Stomach smooth muscle (tissue), 2 donors: ENCODE results near the gene RARRES1.

ENCODE experiments used
- H3K27ac ChIP-seq: one replicate; pipeline ENCODE4 v1.7.0; 2013; ENCODE audit warnings: mild to moderate bottlenecking, low read length, inconsistent platforms
- H3K27me3 ChIP-seq, 2 donors: one replicate each; pipeline ENCODE4 v1.7.0; 2013; ENCODE audit warnings: low read length in 2 of 2; ENCODE audit not compliant: insufficient read depth in 2 of 2, control insufficient read depth in 1 of 2
- H3K36me3 ChIP-seq, 2 donors: one replicate each; pipeline ENCODE4 v1.7.0; 2013; ENCODE audit warnings: low read length in 2 of 2; ENCODE audit not compliant: control insufficient read depth in 2 of 2, insufficient read depth in 2 of 2
- H3K4me1 ChIP-seq: one replicate; pipeline ENCODE4 v1.7.0; 2013; ENCODE audit warnings: low read length; ENCODE audit not compliant: control insufficient read depth, insufficient read depth
- H3K4me3 ChIP-seq, 2 donors: one replicate each; pipeline ENCODE4 v1.7.0; 2013; ENCODE audit warnings: low read length in 2 of 2
- H3K9ac ChIP-seq, 2 donors: one replicate each; pipeline ENCODE4 v1.7.0; 2013; ENCODE audit warnings: low read length in 2 of 2, mild to moderate bottlenecking in 1 of 2
- H3K9me3 ChIP-seq, 2 donors: one replicate each; pipeline ENCODE4 v1.7.0; 2013; ENCODE audit warnings: low read length in 2 of 2; ENCODE audit not compliant: control insufficient read depth in 2 of 2
- donor health status: healthy.
- donor health status: Pancreatic carcinoma.

Gene RARRES1

GRCh38 chr3:158733656-158734055 lies 1.4 kb upstream of the RARRES1 start:
- H3K9me3 ChIP-seq, result peaks cover 6 to 7% of the 10 kb centered on the region in 2 donors
- H3K27ac ChIP-seq, result no peak overlapping the region
- no peak overlapping the region for H3K4me3 ChIP-seq
- no peaks in the 10 kb centered on the region for H3K27me3 ChIP-seq
- peaks cover 18% of the 10 kb centered on the region for H3K4me1 ChIP-seq
- H3K36me3 ChIP-seq, result peaks cover 0 to 10% of the 10 kb centered on the region in 2 donors
- no peak overlapping the region for H3K9ac ChIP-seq

- H3K9me3 ChIP-seq, result peaks cover 6 to 7% of the 10 kb centered on the region in 2 donors
Observed at GRCh38 chr3:158732856-158733200, 571 bp upstream of the RARRES1 start.

DNA sequence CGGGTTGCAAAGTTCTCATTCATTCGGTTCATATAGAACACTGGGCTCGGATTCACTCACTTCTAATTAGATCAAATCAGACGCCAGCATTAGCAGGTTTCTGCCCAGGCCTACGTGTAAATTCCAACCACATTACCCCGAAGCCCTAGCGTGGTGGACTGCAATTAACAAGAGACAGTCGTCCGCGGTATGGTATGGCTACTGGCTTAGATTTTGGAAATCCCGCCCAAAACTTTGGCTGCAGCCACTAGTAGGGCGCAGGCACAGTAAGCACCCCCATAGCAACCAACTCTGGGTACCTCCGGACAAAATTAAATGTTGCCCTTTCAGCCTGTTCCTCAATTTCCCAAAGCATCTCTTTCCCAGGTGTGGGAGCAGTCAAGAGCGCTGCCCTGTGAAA lies 771 bp downstream of the RARRES1 start:
- Histone ChIP-seq H3K9me3 (peaks cover 6 to 7% of the 10 kb centered on the region in 2 donors), H3K9ac (peak overlapping the region; percentile 39 to 62), H3K4me3 (peak overlapping the region; percentile 60 to 80), H3K27ac (peak overlapping the region; percentile 41), H3K4me1 (peaks cover 22% of the 10 kb centered on the region), H3K36me3 (peaks cover 0 to 4% of the 10 kb centered on the region in 2 donors), H3K27me3 (no peaks in the 10 kb centered on the region)

More at GRCh38 chr3:158732856-158733200, 571 bp upstream of the RARRES1 start:
- peak overlapping the region; percentile 60 to 80 for H3K4me3 ChIP-seq
- H3K9ac ChIP-seq, result peak overlapping the region; percentile 39 to 71
- peak overlapping the region; percentile 41 for H3K27ac ChIP-seq
- H3K27me3 ChIP-seq, result no peaks in the 10 kb centered on the region
- peaks cover 0 to 6% of the 10 kb centered on the region in 2 donors for H3K36me3 ChIP-seq
- H3K4me1 ChIP-seq, result peaks cover 18% of the 10 kb centered on the region

DNA sequence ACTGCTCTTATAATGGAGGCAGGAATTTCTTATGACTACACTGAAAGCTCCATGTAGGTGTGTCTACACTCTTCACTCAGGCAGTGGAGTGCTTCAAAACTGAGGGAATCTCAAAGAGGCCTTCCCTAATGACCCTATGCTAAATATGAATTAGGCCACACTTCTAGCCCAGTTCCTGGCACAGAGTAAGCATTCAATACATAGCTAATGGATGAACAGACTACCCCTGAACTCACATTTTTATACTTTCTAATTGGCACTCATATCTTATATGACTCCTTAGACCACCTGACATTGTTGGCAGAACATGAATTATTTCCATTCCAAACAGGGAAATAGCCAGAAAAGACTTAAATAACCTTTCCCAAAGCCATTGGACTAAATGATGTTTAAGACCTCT lies 3.4 kb downstream of the RARRES1 start:
- no peak overlapping the region for H3K27ac ChIP-seq
- H3K4me1 ChIP-seq, result peaks cover 30% of the 10 kb centered on the region
- H3K27me3 ChIP-seq, result no peaks in the 10 kb centered on the region
- no peaks in the 10 kb centered on the region for H3K9me3 ChIP-seq
- no peak overlapping the region for H3K4me3 ChIP-seq
- H3K9ac ChIP-seq, result no peak overlapping the region
- H3K36me3 ChIP-seq, result no peaks in the 10 kb centered on the region

- Histone ChIP-seq H3K27ac (no peak overlapping the region), H3K36me3 (no peaks in the 10 kb centered on the region), H3K4me3 (peak overlapping the region; percentile 26 to 59), H3K9ac (peak overlapping the region in 1 of 2 donors; percentile 5), H3K27me3 (no peaks in the 10 kb centered on the region), H3K9me3 (no peaks in the 10 kb centered on the region), H3K4me1 (peaks cover 30% of the 10 kb centered on the region)
Observed at GRCh38 chr3:158728061-158728377, 4.2 kb downstream of the RARRES1 start.

- Histone ChIP-seq H3K4me1 (peaks cover 25% of the 10 kb centered on the region), H3K36me3 (no peaks in the 10 kb centered on the region), H3K9me3 (no peaks in the 10 kb centered on the region), H3K4me3 (peak overlapping the region; percentile 26 to 59), H3K9ac (no peak overlapping the region), H3K27ac (peak overlapping the region; percentile 11), H3K27me3 (no peaks in the 10 kb centered on the region)
Observed at GRCh38 chr3:158727206-158728060, 4.8 kb downstream of the RARRES1 start.

DNA sequence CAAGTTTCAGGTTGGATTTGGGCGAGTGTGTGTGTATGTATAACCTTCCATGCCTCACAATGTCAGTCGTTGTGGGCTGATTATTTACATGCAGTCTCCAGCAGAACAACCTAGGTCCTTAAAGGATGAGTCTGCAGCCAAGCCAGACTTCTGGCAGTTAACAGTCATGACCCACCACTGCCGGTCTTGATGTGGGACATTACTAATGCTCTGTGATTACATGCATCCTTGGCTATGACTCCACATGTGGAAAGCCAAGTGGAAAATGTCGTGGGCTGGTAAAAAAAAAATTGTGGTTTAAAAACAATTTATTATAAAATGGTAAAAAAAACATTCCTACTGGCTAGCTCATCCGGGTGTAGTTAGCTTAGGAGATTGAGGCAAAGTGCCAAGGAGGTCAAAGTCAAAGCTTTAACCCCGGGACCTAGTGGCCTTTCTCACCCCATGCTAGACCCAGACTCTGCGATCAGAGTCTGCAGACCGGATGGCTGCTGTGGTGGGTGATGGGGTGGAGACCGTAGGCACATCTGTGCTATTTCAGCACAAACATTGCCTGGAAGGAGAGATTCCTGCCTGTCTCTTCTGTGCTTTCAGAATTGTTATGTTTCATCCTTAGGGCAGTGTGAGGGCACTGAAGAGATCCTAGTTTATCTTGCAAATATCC lies 6.8 kb downstream of the RARRES1 start:
- H3K4me3 ChIP-seq, result no peak overlapping the region
- peaks cover 15% of the 10 kb centered on the region for H3K4me1 ChIP-seq
- no peaks in the 10 kb centered on the region for H3K9me3 ChIP-seq
- H3K9ac ChIP-seq, result peak overlapping the region in 1 of 2 donors; percentile 51
- H3K36me3 ChIP-seq, result peaks cover 0 to 3% of the 10 kb centered on the region in 2 donors
- H3K27me3 ChIP-seq, result no peaks in the 10 kb centered on the region
- no peak overlapping the region for H3K27ac ChIP-seq

- peaks cover 15% of the 10 kb centered on the region for H3K4me1 ChIP-seq
- no peaks in the 10 kb centered on the region for H3K9me3 ChIP-seq
- H3K36me3 ChIP-seq, result peaks cover 0 to 3% of the 10 kb centered on the region in 2 donors
- H3K27me3 ChIP-seq, result no peaks in the 10 kb centered on the region
- no peak overlapping the region for H3K4me3 ChIP-seq
- H3K27ac ChIP-seq, result no peak overlapping the region
- no peak overlapping the region for H3K9ac ChIP-seq
Observed at GRCh38 chr3:158723991-158724390, 8.3 kb downstream of the RARRES1 start.

- no peaks in the 10 kb centered on the region for H3K9me3 ChIP-seq
- no peak overlapping the region for H3K27ac ChIP-seq
- peaks cover 11% of the 10 kb centered on the region for H3K4me1 ChIP-seq
- no peak overlapping the region for H3K9ac ChIP-seq
- H3K27me3 ChIP-seq, result no peaks in the 10 kb centered on the region
- H3K36me3 ChIP-seq, result peaks cover 0 to 3% of the 10 kb centered on the region in 2 donors
- no peak overlapping the region for H3K4me3 ChIP-seq
Observed at GRCh38 chr3:158722108-158722507, 10.1 kb downstream of the RARRES1 start.

- Histone ChIP-seq H3K4me3 (no peak overlapping the region), H3K27ac (no peak overlapping the region), H3K36me3 (peaks cover 3 to 4% of the 10 kb centered on the region in 2 donors), H3K4me1 (no peaks in the 10 kb centered on the region), H3K9ac (no peak overlapping the region), H3K27me3 (no peaks in the 10 kb centered on the region), H3K9me3 (no peaks in the 10 kb centered on the region)
Observed at GRCh38 chr3:158718490-158719170, 13.6 kb downstream of the RARRES1 start.
